ENCODE measurements around the gene OGFR.

The OGFR gene

DNA sequence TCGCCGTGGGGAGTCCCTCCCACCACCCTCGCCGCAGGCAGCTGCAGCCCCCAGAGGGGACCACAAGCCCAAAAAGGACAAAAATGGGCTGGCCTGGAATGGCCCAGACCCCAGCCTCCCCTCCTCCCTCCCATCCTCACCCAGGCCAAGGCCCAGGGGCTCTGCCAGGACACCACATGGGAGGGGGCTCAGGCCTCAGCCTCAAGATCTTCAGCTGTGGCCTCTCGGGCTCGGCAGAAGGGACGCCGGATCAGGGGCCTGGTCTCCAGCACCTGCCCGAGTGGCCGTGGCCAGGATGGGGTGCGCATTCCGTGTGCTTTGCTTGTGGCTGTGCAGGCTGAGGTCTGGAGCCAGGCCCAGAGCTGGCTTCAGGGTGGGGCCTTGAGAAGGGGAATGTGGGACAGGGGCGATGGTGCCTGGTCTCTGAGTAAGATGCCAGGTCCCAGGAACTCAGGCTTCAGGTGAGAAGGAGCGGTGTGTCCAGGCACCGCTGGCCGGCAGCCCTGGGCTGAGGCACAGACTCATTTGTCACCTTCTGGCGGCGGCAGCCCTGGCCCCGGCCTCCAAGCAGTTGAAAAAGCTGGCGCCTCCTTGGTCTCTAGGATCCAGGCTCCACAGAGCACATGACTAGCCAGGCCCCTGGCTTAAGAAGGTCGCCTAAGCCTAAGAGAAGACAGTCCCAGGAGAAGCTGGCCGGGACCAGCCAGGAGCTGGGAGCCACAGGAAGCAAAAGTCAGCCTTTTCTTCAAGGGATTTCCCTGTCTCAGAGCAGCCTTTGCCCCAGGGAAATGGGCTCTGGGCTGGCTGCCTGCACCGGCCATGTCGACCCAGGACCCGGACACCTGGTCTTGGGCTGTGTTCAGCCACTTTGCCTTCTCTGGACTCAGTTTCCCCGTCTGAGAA, 43.5 kb upstream of the OGFR start:
- H3K4me3 ChIP-seq (ENCODE audit: control insufficient read depth, low read depth, low read length): no peak overlapping the region
- TF ChIP-seq, protein P1, sequence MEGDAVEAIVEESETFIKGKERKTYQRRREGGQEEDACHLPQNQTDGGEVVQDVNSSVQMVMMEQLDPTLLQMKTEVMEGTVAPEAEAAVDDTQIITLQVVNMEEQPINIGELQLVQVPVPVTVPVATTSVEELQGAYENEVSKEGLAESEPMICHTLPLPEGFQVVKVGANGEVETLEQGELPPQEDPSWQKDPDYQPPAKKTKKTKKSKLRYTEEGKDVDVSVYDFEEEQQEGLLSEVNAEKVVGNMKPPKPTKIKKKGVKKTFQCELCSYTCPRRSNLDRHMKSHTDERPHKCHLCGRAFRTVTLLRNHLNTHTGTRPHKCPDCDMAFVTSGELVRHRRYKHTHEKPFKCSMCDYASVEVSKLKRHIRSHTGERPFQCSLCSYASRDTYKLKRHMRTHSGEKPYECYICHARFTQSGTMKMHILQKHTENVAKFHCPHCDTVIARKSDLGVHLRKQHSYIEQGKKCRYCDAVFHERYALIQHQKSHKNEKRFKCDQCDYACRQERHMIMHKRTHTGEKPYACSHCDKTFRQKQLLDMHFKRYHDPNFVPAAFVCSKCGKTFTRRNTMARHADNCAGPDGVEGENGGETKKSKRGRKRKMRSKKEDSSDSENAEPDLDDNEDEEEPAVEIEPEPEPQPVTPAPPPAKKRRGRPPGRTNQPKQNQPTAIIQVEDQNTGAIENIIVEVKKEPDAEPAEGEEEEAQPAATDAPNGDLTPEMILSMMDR (IDR thresholded peaks at IDR 0.05; ENCODE audit: control insufficient read depth, insufficient read depth, low read depth, low read length, missing control alignments): no peak
- DNase-seq (ENCODE audit: low read depth): no peak

- TF ChIP-seq, protein P1 (IDR thresholded peaks at IDR 0.05; ENCODE audit: control insufficient read depth, insufficient read depth, low read depth, low read length, missing control alignments): no peak
- no peak for DNase-seq (ENCODE audit: low read depth)
- H3K4me3 ChIP-seq (ENCODE audit: control insufficient read depth, low read depth, low read length): no peak overlapping the region
Observed at GRCh38 chr20:62761759-62762131, 42.9 kb upstream of the OGFR start.

GRCh38 chr20:62762376-62762775, 42.3 kb upstream of the OGFR start:
- no peak overlapping the region for H3K4me3 ChIP-seq (ENCODE audit: control insufficient read depth, low read depth, low read length)
- DNase-seq (ENCODE audit: low read depth): no peak
- TF ChIP-seq, protein P1 (IDR thresholded peaks at IDR 0.05; ENCODE audit: control insufficient read depth, insufficient read depth, low read depth, low read length, missing control alignments): no peak

DNA sequence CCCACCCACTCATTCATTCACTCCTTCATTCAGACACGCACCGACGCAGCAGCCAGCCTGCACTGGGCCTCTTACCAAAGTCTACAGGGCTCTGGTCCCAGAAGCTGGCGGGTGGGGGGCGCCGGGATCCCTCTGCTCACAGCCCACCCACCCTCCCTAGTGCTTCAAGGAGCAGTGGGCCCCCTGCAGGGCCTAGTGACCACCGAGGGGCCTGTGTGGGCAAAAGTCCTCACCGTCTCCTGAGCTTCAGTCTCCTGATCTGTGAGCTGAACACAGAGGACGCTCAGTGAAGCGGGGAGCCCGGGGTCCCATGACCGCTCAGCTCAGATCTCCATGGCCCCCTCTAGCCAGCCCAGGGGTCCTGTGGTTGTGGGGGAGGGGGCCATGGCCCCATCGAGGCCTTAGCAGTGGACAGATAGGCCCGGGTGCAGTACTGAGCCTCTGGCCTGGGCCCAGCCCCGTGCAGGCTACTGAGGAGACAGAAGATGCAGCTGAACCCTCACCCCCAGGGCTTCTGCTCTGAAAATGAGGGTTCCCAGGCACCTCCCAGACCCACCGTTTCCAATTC, 41.8 kb upstream of the OGFR start:
- H3K4me3 ChIP-seq (ENCODE audit: control insufficient read depth, low read depth, low read length): no peak overlapping the region
- TF ChIP-seq, protein P1 (IDR thresholded peaks at IDR 0.05; ENCODE audit: control insufficient read depth, insufficient read depth, low read depth, low read length, missing control alignments): no peak
- DNase-seq (ENCODE audit: low read depth): no peak

- TF ChIP-seq, protein P1 (IDR thresholded peaks at IDR 0.05; ENCODE audit: control insufficient read depth, insufficient read depth, low read depth, low read length, missing control alignments): no peak
- no peak for DNase-seq (ENCODE audit: low read depth)
- H3K4me3 ChIP-seq (ENCODE audit: control insufficient read depth, low read depth, low read length): no peak overlapping the region
Observed at GRCh38 chr20:62763404-62763803, 41.2 kb upstream of the OGFR start.

- H3K4me3 ChIP-seq (ENCODE audit: control insufficient read depth, low read depth, low read length): no peak overlapping the region
- no peak for DNase-seq (ENCODE audit: low read depth)
- TF ChIP-seq, protein P1 (IDR thresholded peaks at IDR 0.05; ENCODE audit: control insufficient read depth, insufficient read depth, low read depth, low read length, missing control alignments): no peak
Observed at GRCh38 chr20:62764156-62764935, 40.3 kb upstream of the OGFR start.

Data from AG09309 (cell line).